Spinal cord (tissue), 10 donors: ENCODE results near the gene SUMF1. TPM values are rescaled to one million over a fixed set of nuclear protein-coding genes. Genes with fewer than 3 reads are reported as not detected.
"Not testable (repeated sequence)": the region's sequence is repeated elsewhere in the genome, so short reads cannot be mapped to it uniquely, and the experiment has no call there.

Experiments used
- DNase-seq, 6 donors: peaks; one replicate each; pipeline versions ENCODE4 v3.0.0 to v3.0.0-alpha.2; 2013 to 2015; ENCODE audit warnings: low spot score in 6 of 6, low read depth in 4 of 6
- H3K27ac ChIP-seq: one replicate; pipeline ENCODE4 v1.5.1; 2013; ENCODE audit warnings: low read depth, low read length, control low read depth
- H3K27me3 ChIP-seq: one replicate; pipeline ENCODE4 v1.6.1; 2013; ENCODE audit warnings: low read length; ENCODE audit not compliant: control insufficient read depth, insufficient read depth
- H3K36me3 ChIP-seq: one replicate; pipeline ENCODE4 v1.6.1; 2013; ENCODE audit warnings: low read length; ENCODE audit not compliant: control insufficient read depth, insufficient read depth
- H3K4me1 ChIP-seq: one replicate; pipeline ENCODE4 v1.6.1; 2013; ENCODE audit warnings: low read length; ENCODE audit not compliant: control insufficient read depth, insufficient read depth
- H3K4me3 ChIP-seq: one replicate; pipeline ENCODE4 v1.5.1; 2013; ENCODE audit warnings: low read depth, low read length, control low read depth
- H3K9me3 ChIP-seq: one replicate; pipeline ENCODE4 v1.6.1; 2013; ENCODE audit warnings: low read length; ENCODE audit not compliant: control insufficient read depth, insufficient read depth
- WGBS: methylation state at CpG from one replicate; pipeline ENCODE4 v1.1.5; 2013; ENCODE audit warnings: missing lambda C conversion rate; ENCODE audit not compliant: insufficient coverage; 5-methylcytosine and 5-hydroxymethylcytosine counted together
- polyA plus RNA-seq, 2 donors: library from polyadenylated mRNA; unstranded; fragments of 120-200 nt; gene quantifications; one replicate each; pipeline ENCODE4 v1.2.1, GENCODE V29; 2013; ENCODE audit not compliant: insufficient read length in 2 of 2
- total RNA-seq, 2 donors: library from RNA; depleted of rRNA in 1 of 2; stranded (reverse); fragments of 120-200 nt in 1 of 2; fragments of >200 nt in 1 of 2; gene quantifications; one replicate each; pipeline versions ENCODE4 v1.2.3 to v1.2.4, GENCODE V29; 2013 to 2014
- donor health status: healthy.

SUMF1 gene
- total and polyA plus RNA-seq, 4 donors = 13.2 to 39.5 (median 23.8) TPM

- peaks cover 8% of the 10 kb centered on the region for H3K4me1 ChIP-seq
- H3K4me3 ChIP-seq = no peak overlapping the region
- H3K27me3 ChIP-seq = no peaks in the 10 kb centered on the region
- DNase-seq = no peak
- no peak overlapping the region for H3K27ac ChIP-seq
- no CpG with 5 or more reads among the region's 1 CpG for WGBS
- no peaks in the 10 kb centered on the region for H3K9me3 ChIP-seq
- no peaks in the 10 kb centered on the region for H3K36me3 ChIP-seq
These were observed 2.5 kb downstream of the SUMF1 start for GRCh38 chr3:4464576-4464975.

- 100% methylated on average over 2 of the region's 3 CpGs for WGBS
- Histone ChIP-seq H3K36me3 (no peaks in the 10 kb centered on the region), H3K9me3 (peaks cover 2% of the 10 kb centered on the region), H3K27me3 (no peaks in the 10 kb centered on the region), H3K4me1 (peaks cover 7% of the 10 kb centered on the region), H3K4me3 (no peak overlapping the region), H3K27ac (no peak overlapping the region)
- no peak for DNase-seq
These were observed 4.6 kb downstream of the SUMF1 start for GRCh38 chr3:4462369-4463040.

GRCh38 chr3:4461468-4462090 is 5.5 kb downstream of the SUMF1 start:
- no peak for DNase-seq
- peaks cover 5% of the 10 kb centered on the region for H3K4me1 ChIP-seq
- no peak overlapping the region for H3K27ac ChIP-seq
- H3K36me3 ChIP-seq = no peaks in the 10 kb centered on the region
- WGBS = 90% methylated on average over 2 of the region's 2 CpGs
- H3K27me3 ChIP-seq = no peaks in the 10 kb centered on the region
- H3K4me3 ChIP-seq = no peak overlapping the region
- peaks cover 2% of the 10 kb centered on the region for H3K9me3 ChIP-seq

GRCh38 chr3:4460334-4460733 is 6.7 kb downstream of the SUMF1 start:
- H3K9me3 ChIP-seq = peaks cover 2% of the 10 kb centered on the region
- H3K4me1 ChIP-seq = no peaks in the 10 kb centered on the region
- H3K36me3 ChIP-seq = no peaks in the 10 kb centered on the region
- 100% methylated on average over 1 of the region's 4 CpGs for WGBS
- no peak overlapping the region for H3K27ac ChIP-seq
- H3K27me3 ChIP-seq = no peaks in the 10 kb centered on the region
- H3K4me3 ChIP-seq = no peak overlapping the region
- DNase-seq = no peak

- Histone ChIP-seq H3K27me3 (no peaks in the 10 kb centered on the region), H3K9me3 (peaks cover 2% of the 10 kb centered on the region), H3K4me3 (no peak overlapping the region), H3K27ac (no peak overlapping the region), H3K36me3 (no peaks in the 10 kb centered on the region), H3K4me1 (no peaks in the 10 kb centered on the region)
- no peak for DNase-seq
- WGBS = no CpG with 5 or more reads among the region's 3 CpGs
These were observed 8.1 kb downstream of the SUMF1 start for GRCh38 chr3:4458961-4459360.

GRCh38 chr3:4456780-4457179 is 10.3 kb downstream of the SUMF1 start:
- H3K27me3 ChIP-seq, H3K36me3 ChIP-seq, H3K9me3 ChIP-seq, H3K4me1 ChIP-seq, H3K27ac ChIP-seq, H3K4me3 ChIP-seq, DNase-seq: not testable (repeated sequence)
- 100% methylated on average over 1 of the region's 14 CpGs for WGBS

- H3K36me3 ChIP-seq = no peaks in the 10 kb centered on the region
- H3K4me3 ChIP-seq = no peak overlapping the region
- H3K27me3 ChIP-seq = no peaks in the 10 kb centered on the region
- H3K27ac ChIP-seq = no peak overlapping the region
- no peak for DNase-seq
- H3K4me1 ChIP-seq = no peaks in the 10 kb centered on the region
- peaks cover 2% of the 10 kb centered on the region for H3K9me3 ChIP-seq
These were observed 12.9 kb downstream of the SUMF1 start for GRCh38 chr3:4454142-4454541.

GRCh38 chr3:4449043-4449805 is 17.8 kb downstream of the SUMF1 start:
- peaks cover 2% of the 10 kb centered on the region for H3K36me3 ChIP-seq

GRCh38 chr3:4448187-4448586 is 18.9 kb downstream of the SUMF1 start:
- no peaks in the 10 kb centered on the region for H3K9me3 ChIP-seq
- no peak overlapping the region for H3K27ac ChIP-seq
- 68% methylated on average over 3 of the region's 6 CpGs for WGBS
- no peaks in the 10 kb centered on the region for H3K4me1 ChIP-seq
- no peaks in the 10 kb centered on the region for H3K27me3 ChIP-seq
- no peak overlapping the region for H3K4me3 ChIP-seq
- DNase-seq = no peak
- H3K36me3 ChIP-seq = peaks cover 2% of the 10 kb centered on the region

More at GRCh38 chr3:4449043-4449805, 17.8 kb downstream of the SUMF1 start:
- DNase-seq = peak in 1 of 6 donors; percentile 42
- Histone ChIP-seq H3K27me3 (no peaks in the 10 kb centered on the region), H3K4me1 (no peaks in the 10 kb centered on the region), H3K4me3 (no peak overlapping the region), H3K27ac (no peak overlapping the region), H3K9me3 (no peaks in the 10 kb centered on the region)
- no CpG with 5 or more reads among the region's 5 CpGs for WGBS
